Measurements from ENCODE around the gene JAG2.

The JAG2 gene

GRCh38 chr14:105168093-105168420 lies 519 bp downstream of the JAG2 start:
- Histone ChIP-seq H4K8ac (ENCODE audit: low read depth, low read length) (no peak overlapping the region), H3K14ac (ENCODE audit: low read length) (no peak overlapping the region), H3K4me2 (ENCODE audit: low read length) (peak overlapping the region; percentile 58), H3K4ac (ENCODE audit: low read depth, low read length) (no peak overlapping the region), H3K4me3 (ENCODE audit: low read depth, low read length) (no peak overlapping the region), H3K18ac (ENCODE audit: low read length) (no peak overlapping the region), H2BK12ac (ENCODE audit: low read length) (no peak overlapping the region), H2AK5ac (ENCODE audit: low read length) (no peak overlapping the region), H3K9ac (ENCODE audit: low read length) (no peak overlapping the region), H3K27ac (ENCODE audit: low read depth, low read length) (no peak overlapping the region), H2BK5ac (ENCODE audit: low read depth, low read length, poor library complexity) (no peak overlapping the region), H3K27me3 (ENCODE audit: insufficient read depth, low read length) (peaks cover 29% of the 10 kb centered on the region), H3K79me1 (ENCODE audit: low read length) (no peaks in the 10 kb centered on the region), H4K12ac (ENCODE audit: low read depth, low read length) (no peak overlapping the region), H3K9me3 (ENCODE audit: insufficient read depth, low read depth, low read length) (peaks cover 8% of the 10 kb centered on the region), H3K79me2 (ENCODE audit: control insufficient read depth, insufficient read depth, low read length, poor library complexity) (no peaks in the 10 kb centered on the region), H3K23ac (ENCODE audit: low read length) (no peak overlapping the region), H3K4me1 (ENCODE audit: control insufficient read depth in 1 of 2, insufficient read depth in 2 of 2, low read length in 2 of 2) (peaks cover 7 to 8% of the 10 kb centered on the region in 2 experiments), H4K91ac (ENCODE audit: low read depth, low read length) (no peak overlapping the region), H2BK120ac (ENCODE audit: insufficient read depth, low read length, poor library complexity) (no peak overlapping the region), H3K36me3 (ENCODE audit: control insufficient read depth in 1 of 2, insufficient read depth in 2 of 2, low read length in 2 of 2) (no peaks in the 10 kb centered on the region), H2AFZ (ENCODE audit: insufficient read depth, low read length, poor library complexity) (no peak overlapping the region)
- WGBS (ENCODE audit: extremely low coverage, insufficient coverage, insufficient read length), result no CpG with 5 or more reads among the region's 46 CpGs
- DNase-seq, result no peak

- H3K27ac ChIP-seq (ENCODE audit: low read depth, low read length), result no peak overlapping the region
- no peak overlapping the region for H2BK5ac ChIP-seq (ENCODE audit: low read depth, low read length, poor library complexity)
- H3K9ac ChIP-seq (ENCODE audit: low read length), result no peak overlapping the region
- H3K36me3 ChIP-seq (ENCODE audit: control insufficient read depth in 1 of 2, insufficient read depth in 2 of 2, low read length in 2 of 2), result no peaks in the 10 kb centered on the region
- DNase-seq, result peak in 1 of 2 donors; percentile 34
- H2BK12ac ChIP-seq (ENCODE audit: low read length), result no peak overlapping the region
- no CpG with 5 or more reads among the region's 116 CpGs for WGBS (ENCODE audit: extremely low coverage, insufficient coverage, insufficient read length)
- no peak overlapping the region for H3K4ac ChIP-seq (ENCODE audit: low read depth, low read length)
- H4K8ac ChIP-seq (ENCODE audit: low read depth, low read length), result no peak overlapping the region
- H3K4me3 ChIP-seq (ENCODE audit: low read depth, low read length), result no peak overlapping the region
- no peak overlapping the region for H4K12ac ChIP-seq (ENCODE audit: low read depth, low read length)
- H3K18ac ChIP-seq (ENCODE audit: low read length), result no peak overlapping the region
- no peak overlapping the region for H3K23ac ChIP-seq (ENCODE audit: low read length)
- H3K79me1 ChIP-seq (ENCODE audit: low read length), result no peaks in the 10 kb centered on the region
- peak overlapping the region; percentile 58 for H3K4me2 ChIP-seq (ENCODE audit: low read length)
- no peak overlapping the region for H4K91ac ChIP-seq (ENCODE audit: low read depth, low read length)
- H2BK120ac ChIP-seq (ENCODE audit: insufficient read depth, low read length, poor library complexity), result no peak overlapping the region
- no peak overlapping the region for H3K14ac ChIP-seq (ENCODE audit: low read length)
- no peaks in the 10 kb centered on the region for H3K79me2 ChIP-seq (ENCODE audit: control insufficient read depth, insufficient read depth, low read length, poor library complexity)
- peaks cover 7 to 8% of the 10 kb centered on the region in 2 experiments for H3K4me1 ChIP-seq (ENCODE audit: control insufficient read depth in 1 of 2, insufficient read depth in 2 of 2, low read length in 2 of 2)
- peaks cover 8% of the 10 kb centered on the region for H3K9me3 ChIP-seq (ENCODE audit: insufficient read depth, low read depth, low read length)
- H3K27me3 ChIP-seq (ENCODE audit: insufficient read depth, low read length), result peaks cover 29% of the 10 kb centered on the region
- H2AFZ ChIP-seq (ENCODE audit: insufficient read depth, low read length, poor library complexity), result no peak overlapping the region
- no peak overlapping the region for H2AK5ac ChIP-seq (ENCODE audit: low read length)
Measured at GRCh38 chr14:105167303-105168092, 1.1 kb downstream of the JAG2 start.

GRCh38 chr14:105166571-105167302 lies 1.8 kb downstream of the JAG2 start:
- Histone ChIP-seq H3K4ac (ENCODE audit: low read depth, low read length) (no peak overlapping the region), H3K4me2 (ENCODE audit: low read length) (no peak overlapping the region), H3K79me2 (ENCODE audit: control insufficient read depth, insufficient read depth, low read length, poor library complexity) (no peaks in the 10 kb centered on the region), H2AK5ac (ENCODE audit: low read length) (no peak overlapping the region), H3K14ac (ENCODE audit: low read length) (no peak overlapping the region), H2BK5ac (ENCODE audit: low read depth, low read length, poor library complexity) (no peak overlapping the region), H4K91ac (ENCODE audit: low read depth, low read length) (no peak overlapping the region), H3K9ac (ENCODE audit: low read length) (no peak overlapping the region), H3K79me1 (ENCODE audit: low read length) (no peaks in the 10 kb centered on the region), H3K27ac (ENCODE audit: low read depth, low read length) (no peak overlapping the region), H3K4me1 (ENCODE audit: control insufficient read depth in 1 of 2, insufficient read depth in 2 of 2, low read length in 2 of 2) (peaks cover 7 to 8% of the 10 kb centered on the region in 2 experiments), H3K23ac (ENCODE audit: low read length) (no peak overlapping the region), H2BK120ac (ENCODE audit: insufficient read depth, low read length, poor library complexity) (no peak overlapping the region), H4K12ac (ENCODE audit: low read depth, low read length) (no peak overlapping the region), H4K8ac (ENCODE audit: low read depth, low read length) (no peak overlapping the region), H3K4me3 (ENCODE audit: low read depth, low read length) (peak overlapping the region; percentile 2), H2BK12ac (ENCODE audit: low read length) (no peak overlapping the region), H2AFZ (ENCODE audit: insufficient read depth, low read length, poor library complexity) (no peak overlapping the region), H3K36me3 (ENCODE audit: control insufficient read depth in 1 of 2, insufficient read depth in 2 of 2, low read length in 2 of 2) (no peaks in the 10 kb centered on the region), H3K18ac (ENCODE audit: low read length) (no peak overlapping the region), H3K9me3 (ENCODE audit: insufficient read depth, low read depth, low read length) (peaks cover 11% of the 10 kb centered on the region), H3K27me3 (ENCODE audit: insufficient read depth, low read length) (peaks cover 29% of the 10 kb centered on the region)
- WGBS (ENCODE audit: extremely low coverage, insufficient coverage, insufficient read length), result no CpG with 5 or more reads among the region's 22 CpGs
- DNase-seq, result no peak

GRCh38 chr14:105165761-105166485 lies 2.7 kb downstream of the JAG2 start:
- Histone ChIP-seq H4K12ac (ENCODE audit: low read depth, low read length) (no peak overlapping the region), H3K4me1 (ENCODE audit: control insufficient read depth in 1 of 2, insufficient read depth in 2 of 2, low read length in 2 of 2) (peaks cover 7 to 8% of the 10 kb centered on the region in 2 experiments), H4K91ac (ENCODE audit: low read depth, low read length) (no peak overlapping the region), H3K4me3 (ENCODE audit: low read depth, low read length) (no peak overlapping the region), H2BK120ac (ENCODE audit: insufficient read depth, low read length, poor library complexity) (no peak overlapping the region), H3K4me2 (ENCODE audit: low read length) (no peak overlapping the region), H2BK12ac (ENCODE audit: low read length) (no peak overlapping the region), H2AK5ac (ENCODE audit: low read length) (no peak overlapping the region), H3K9ac (ENCODE audit: low read length) (no peak overlapping the region), H3K9me3 (ENCODE audit: insufficient read depth, low read depth, low read length) (peaks cover 11% of the 10 kb centered on the region), H3K23ac (ENCODE audit: low read length) (no peak overlapping the region), H3K18ac (ENCODE audit: low read length) (no peak overlapping the region), H3K4ac (ENCODE audit: low read depth, low read length) (no peak overlapping the region), H3K27me3 (ENCODE audit: insufficient read depth, low read length) (peaks cover 29% of the 10 kb centered on the region), H3K36me3 (ENCODE audit: control insufficient read depth in 1 of 2, insufficient read depth in 2 of 2, low read length in 2 of 2) (no peaks in the 10 kb centered on the region), H3K14ac (ENCODE audit: low read length) (no peak overlapping the region), H4K8ac (ENCODE audit: low read depth, low read length) (no peak overlapping the region), H3K79me2 (ENCODE audit: control insufficient read depth, insufficient read depth, low read length, poor library complexity) (no peaks in the 10 kb centered on the region), H3K27ac (ENCODE audit: low read depth, low read length) (no peak overlapping the region), H2AFZ (ENCODE audit: insufficient read depth, low read length, poor library complexity) (no peak overlapping the region), H3K79me1 (ENCODE audit: low read length) (no peaks in the 10 kb centered on the region), H2BK5ac (ENCODE audit: low read depth, low read length, poor library complexity) (no peak overlapping the region)
- no peak for DNase-seq
- no CpG with 5 or more reads among the region's 32 CpGs for WGBS (ENCODE audit: extremely low coverage, insufficient coverage, insufficient read length)

Measured in trophoblast cell (in vitro differentiated cells and primary cell).